Esophagus muscularis mucosa (tissue), 3 donors: ENCODE results near the gene EMP2.

ENCODE experiments used
- CTCF ChIP-seq, 3 experiments: fragments of 200-600 bp in 2 of 3; fragments of 450-650 bp in 1 of 3; sonication (generic) in 2 of 3; IDR thresholded peaks; one replicate each; pipeline ENCODE4 v1.5.1; 2017 to 2019; ENCODE audit warnings: antibody characterized with exemption in 3 of 3, mild to moderate bottlenecking in 2 of 3, moderate library complexity in 1 of 3
- EP300 ChIP-seq: sonication (generic); formaldehyde crosslinking; IDR thresholded peaks from one replicate; pipeline ENCODE4 v1.6.1; 2017; ENCODE audit warnings: antibody characterized with exemption

GRCh38 chr16:10535461-10535860 is 44.9 kb downstream of the EMP2 start:
- TF ChIP-seq EP300 (no peak), CTCF (IDR thresholded peaks at IDR 0.05) (no peak)
